GM12891 (cell line): ENCODE measurements around the gene LOXL3.

ENCODE experiments used
- POLR2A ChIP-seq: IDR thresholded peaks from 2 replicates; pipeline ENCODE4 v1.6.1; 2011; ENCODE audit warnings: low read depth, low read length, control low read depth
- POLR2AphosphoS5 ChIP-seq: IDR thresholded peaks from 2 replicates; pipeline ENCODE4 v1.6.1; 2011; ENCODE audit warnings: low read depth, low read length, control low read depth

DNA sequence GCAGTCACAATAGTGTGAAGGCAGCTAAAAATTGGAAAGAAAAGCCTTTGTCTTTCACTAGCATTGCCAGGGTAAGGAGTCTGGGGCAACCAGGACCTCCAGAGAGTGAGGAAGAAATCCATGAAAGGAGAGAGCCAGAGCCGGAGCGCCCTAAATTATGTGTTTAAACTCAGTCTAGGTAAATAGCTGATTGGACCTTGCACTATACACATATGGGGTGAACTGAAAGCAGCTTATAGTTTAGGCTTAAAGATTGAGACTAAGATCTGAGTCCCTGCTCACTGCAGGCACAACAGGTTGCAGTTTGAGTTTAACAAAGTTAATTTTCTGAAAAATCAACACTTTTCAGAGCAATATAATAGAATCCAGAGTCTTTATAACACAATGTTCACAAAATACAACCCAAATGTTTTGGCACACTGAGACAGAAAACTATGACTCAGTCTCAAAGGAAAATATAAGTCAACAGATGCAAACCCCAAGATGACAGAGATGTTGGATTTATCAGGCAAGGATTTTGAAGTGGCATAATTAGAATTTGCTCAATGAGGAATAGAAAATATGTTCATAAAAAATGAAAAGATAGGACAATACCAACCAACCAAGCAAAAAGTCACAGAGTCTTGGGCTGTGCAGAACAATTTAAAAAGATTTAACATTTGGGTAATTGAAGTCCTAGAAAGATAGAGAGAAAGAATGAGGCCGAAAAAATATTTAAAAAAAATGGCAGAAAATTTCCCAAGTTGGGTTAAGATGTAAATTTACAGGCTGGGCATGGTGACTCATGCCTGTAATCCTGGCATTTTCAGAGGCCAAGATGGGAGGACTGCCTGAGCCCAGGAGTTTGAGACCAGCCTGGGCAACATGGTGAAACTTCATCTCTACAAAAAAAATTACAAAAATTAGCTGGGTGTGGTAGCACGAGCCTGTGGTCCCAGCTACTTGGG, 40.4 kb upstream of the LOXL3 start:
- TF ChIP-seq POLR2A (no peak), POLR2AphosphoS5 (no peak)
